ENCODE results near the gene TPD52L1. TPM values are rescaled to one million over a fixed set of nuclear protein-coding genes. Genes with fewer than 3 reads are reported as not detected.

TPD52L1 gene
- total RNA-seq, 1 donor from 2014 or later, result 188 TPM

GRCh38 chr6:125175466-125176048 lies 22.0 kb downstream of the TPD52L1 start:
- no peak for DNase-seq (ENCODE audit: low read depth)

GRCh38 chr6:125182237-125183008 lies 28.9 kb downstream of the TPD52L1 start:
- DNase-seq (ENCODE audit: low read depth), result no peak

- DNase-seq (ENCODE audit: low read depth), result no peak
These were observed 29.8 kb downstream of the TPD52L1 start for GRCh38 chr6:125183391-125183790.

- peak; percentile 89 for DNase-seq (ENCODE audit: low read depth)
These were observed 34.5 kb downstream of the TPD52L1 start for GRCh38 chr6:125188037-125188436.

GRCh38 chr6:125188594-125189203 lies 35.1 kb downstream of the TPD52L1 start:
- peak; percentile 49 for DNase-seq (ENCODE audit: low read depth)

GRCh38 chr6:125189494-125189893 lies 35.9 kb downstream of the TPD52L1 start:
- no peak for DNase-seq (ENCODE audit: low read depth)

GRCh38 chr6:125190667-125191066 lies 37.1 kb downstream of the TPD52L1 start:
- no peak for DNase-seq (ENCODE audit: low read depth)

- peak; percentile 89 for DNase-seq (ENCODE audit: low read depth)
These were observed 38.5 kb downstream of the TPD52L1 start for GRCh38 chr6:125191916-125192609.

GRCh38 chr6:125192610-125192930 lies 39.0 kb downstream of the TPD52L1 start:
- DNase-seq (ENCODE audit: low read depth), result no peak

GRCh38 chr6:125193208-125193607 lies 39.6 kb downstream of the TPD52L1 start:
- peak; percentile 69 for DNase-seq (ENCODE audit: low read depth)

GRCh38 chr6:125194941-125195340 lies 41.4 kb downstream of the TPD52L1 start:
- DNase-seq (ENCODE audit: low read depth), result peak; percentile 60

- peak; percentile 59 for DNase-seq (ENCODE audit: low read depth)
These were observed 42.0 kb downstream of the TPD52L1 start for GRCh38 chr6:125195526-125195925.

GRCh38 chr6:125196613-125197012 lies 43.0 kb downstream of the TPD52L1 start:
- no peak for DNase-seq (ENCODE audit: low read depth)

GRCh38 chr6:125197795-125198269 lies 44.3 kb downstream of the TPD52L1 start:
- DNase-seq (ENCODE audit: low read depth), result peak; percentile 83

- DNase-seq (ENCODE audit: low read depth), result no peak
These were observed 44.9 kb downstream of the TPD52L1 start for GRCh38 chr6:125198398-125198937.

- DNase-seq (ENCODE audit: low read depth), result peak; percentile 63
These were observed 47.4 kb downstream of the TPD52L1 start for GRCh38 chr6:125200941-125201340.

- DNase-seq (ENCODE audit: low read depth), result peak; percentile 94
These were observed 48.6 kb downstream of the TPD52L1 start for GRCh38 chr6:125201961-125202729.

GRCh38 chr6:125203395-125203794 lies 49.8 kb downstream of the TPD52L1 start:
- peak; percentile 77 for DNase-seq (ENCODE audit: low read depth)

- DNase-seq (ENCODE audit: low read depth), result no peak
These were observed 52.4 kb downstream of the TPD52L1 start for GRCh38 chr6:125205931-125206330.

- no peak for DNase-seq (ENCODE audit: low read depth)
These were observed 52.8 kb downstream of the TPD52L1 start for GRCh38 chr6:125206389-125206788.

GRCh38 chr6:125207956-125208355 lies 54.4 kb downstream of the TPD52L1 start:
- peak; percentile 58 for DNase-seq (ENCODE audit: low read depth)

Data from renal cortical epithelial cell (primary cell).